ENCODE data around the gene MACROD2. TPM values are rescaled to one million over a fixed set of nuclear protein-coding genes. Genes with fewer than 3 reads are reported as not detected.

Gene MACROD2
- polyA plus RNA-seq, 1 experiment = 0.47 TPM

- no peak for TF ChIP-seq CTCF (IDR thresholded peaks at IDR 0.05; ENCODE audit: insufficient read depth, low read depth, low read length)
- DNase-seq (ENCODE audit: low read depth) = no peak
- Histone ChIP-seq H3K4me3 (ENCODE audit: low read depth, low read length) (no peak overlapping the region), H3K27me3 (ENCODE audit: control insufficient read depth, insufficient read depth, low read length) (no peaks in the 10 kb centered on the region), H3K36me3 (ENCODE audit: control insufficient read depth, insufficient read depth, low read length) (no peaks in the 10 kb centered on the region)
- ChIA-PET CTCF (no interaction called here), POLR2A (no interaction called here)
Observed at GRCh38 chr20:16052456-16052855, 2057.1 kb downstream of the MACROD2 start.

DNA sequence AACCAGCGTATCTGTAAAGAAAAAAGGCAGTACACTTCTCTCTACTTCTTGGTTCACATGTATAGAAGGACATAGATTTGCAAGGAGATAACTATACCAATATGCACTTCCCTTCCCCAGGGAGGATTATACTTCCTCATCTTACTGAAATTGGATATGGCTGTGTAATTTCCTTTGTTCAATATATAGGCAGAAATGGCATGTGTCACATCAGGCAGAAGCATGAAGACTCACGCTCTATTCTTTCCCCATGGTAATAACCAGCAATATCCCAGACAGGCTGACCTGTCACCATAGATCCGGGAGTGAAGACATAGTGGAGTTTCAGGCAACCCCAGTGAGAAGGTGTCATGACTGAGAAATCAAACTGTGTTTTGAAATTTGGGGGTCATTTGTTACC lies 2059.7 kb downstream of the MACROD2 start:
- TF ChIP-seq CTCF (IDR thresholded peaks at IDR 0.05; ENCODE audit: insufficient read depth, low read depth, low read length) = no peak
- DNase-seq (ENCODE audit: low read depth) = no peak
- no peak overlapping the region for H3K4me3 ChIP-seq (ENCODE audit: low read depth, low read length)
- H3K27me3 ChIP-seq (ENCODE audit: control insufficient read depth, insufficient read depth, low read length) = no peaks in the 10 kb centered on the region
- POLR2A ChIA-PET = no interaction called here
- H3K36me3 ChIP-seq (ENCODE audit: control insufficient read depth, insufficient read depth, low read length) = no peaks in the 10 kb centered on the region
- CTCF ChIA-PET = no interaction called here

DNA sequence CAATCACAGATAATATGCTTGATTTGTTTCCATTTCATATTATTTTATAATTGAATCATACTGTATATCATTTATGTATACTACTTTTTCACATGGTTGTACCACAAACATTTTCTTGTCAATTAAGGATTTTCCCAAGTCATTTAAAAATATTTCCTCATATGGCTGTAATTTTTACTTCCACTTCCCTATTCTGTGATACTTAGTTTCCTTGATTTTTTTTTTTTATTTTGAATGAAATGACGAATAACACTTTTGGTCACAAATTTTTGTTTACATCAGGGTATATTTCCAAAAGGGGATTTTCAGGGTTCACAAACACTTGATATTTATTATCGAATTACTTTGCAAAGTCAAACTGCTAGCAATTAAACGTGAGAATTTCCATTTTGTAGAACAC lies 2062.3 kb downstream of the MACROD2 start:
- Histone ChIP-seq H3K36me3 (ENCODE audit: control insufficient read depth, insufficient read depth, low read length) (no peaks in the 10 kb centered on the region), H3K4me3 (ENCODE audit: low read depth, low read length) (no peak overlapping the region), H3K27me3 (ENCODE audit: control insufficient read depth, insufficient read depth, low read length) (no peaks in the 10 kb centered on the region)
- no peak for TF ChIP-seq CTCF (IDR thresholded peaks at IDR 0.05; ENCODE audit: insufficient read depth, low read depth, low read length)
- CTCF ChIA-PET = no interaction called here
- DNase-seq (ENCODE audit: low read depth) = no peak
- POLR2A ChIA-PET = no interaction called here

DNA sequence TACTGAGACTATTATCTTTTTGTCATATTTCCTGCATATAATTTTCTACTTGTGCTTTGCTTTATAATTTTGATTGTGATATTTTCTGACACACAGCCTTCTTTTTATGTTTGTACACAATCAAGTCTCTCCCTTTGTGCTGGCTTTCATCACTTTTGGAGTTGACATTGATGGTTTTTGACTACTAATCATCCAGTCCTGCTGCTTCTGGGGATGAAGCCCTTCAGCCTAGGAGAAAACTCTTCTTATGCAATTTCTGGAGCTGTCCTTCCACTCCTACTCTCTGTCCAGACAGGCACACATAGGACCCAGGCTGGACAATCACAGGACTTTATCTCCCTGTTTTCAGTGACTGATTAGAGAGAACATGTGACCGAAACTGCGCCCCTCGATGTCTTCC lies 2063.0 kb downstream of the MACROD2 start:
- DNase-seq (ENCODE audit: low read depth) = no peak
- ChIA-PET CTCF (no interaction called here), POLR2A (no interaction called here)
- no peak for TF ChIP-seq CTCF (IDR thresholded peaks at IDR 0.05; ENCODE audit: insufficient read depth, low read depth, low read length)
- Histone ChIP-seq H3K4me3 (ENCODE audit: low read depth, low read length) (no peak overlapping the region), H3K27me3 (ENCODE audit: control insufficient read depth, insufficient read depth, low read length) (no peaks in the 10 kb centered on the region), H3K36me3 (ENCODE audit: control insufficient read depth, insufficient read depth, low read length) (no peaks in the 10 kb centered on the region)

DNA sequence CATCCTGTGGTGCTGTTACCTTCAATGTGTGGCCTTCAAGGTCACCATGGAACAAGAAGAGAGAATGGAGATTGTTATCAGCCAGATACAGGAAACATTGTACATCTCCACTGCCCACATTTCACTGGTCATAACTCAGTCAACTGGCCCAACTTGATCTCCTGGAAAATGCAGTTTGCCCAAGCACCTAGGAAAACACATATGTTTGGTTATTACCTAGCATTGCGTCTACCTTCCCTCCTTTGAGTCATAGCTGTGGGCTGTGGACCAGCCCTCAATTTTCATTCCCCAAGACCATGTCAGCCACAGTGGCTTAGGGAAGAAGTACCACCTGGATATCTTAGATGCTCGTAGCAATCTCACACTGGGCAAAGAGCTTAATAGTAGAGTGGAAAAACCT lies 2064.5 kb downstream of the MACROD2 start:
- ChIA-PET CTCF (interaction anchor here (0.6 kb wide), 1 partner anchor 415 kb away, joined by 3 read pairs; no protein-coding TSS in a partner anchor), POLR2A (no interaction called here)
- no peaks in the 10 kb centered on the region for H3K27me3 ChIP-seq (ENCODE audit: control insufficient read depth, insufficient read depth, low read length)
- no peak overlapping the region for H3K4me3 ChIP-seq (ENCODE audit: low read depth, low read length)
- no peak for TF ChIP-seq CTCF (IDR thresholded peaks at IDR 0.05; ENCODE audit: insufficient read depth, low read depth, low read length)
- no peak for DNase-seq (ENCODE audit: low read depth)
- H3K36me3 ChIP-seq (ENCODE audit: control insufficient read depth, insufficient read depth, low read length) = no peaks in the 10 kb centered on the region

All from BJ (cell line).